HEK293T (cell line): ENCODE data around the gene SLC6A16.
A peak's percentile ranks its signal among the peaks of the same experiment; 100 is the strongest.
"Not testable (repeated sequence)": the region's sequence is repeated elsewhere in the genome, so short reads cannot be mapped to it uniquely, and the experiment has no call there.

ENCODE experiments used
- CTCF ChIA-PET: fragments of 350-600 bp; formaldehyde crosslinking; extraction: SDS; loops from one replicate; lab custom pipeline; 2021; ENCODE audit warnings: antibody characterized with exemption, inconsistent platforms; lab: Yijun Ruan, JAX
- POLR2A ChIA-PET: fragments of 350-600 bp; formaldehyde crosslinking; extraction: SDS; loops from one replicate; lab custom pipeline; 2020; ENCODE audit warnings: antibody characterized with exemption, inconsistent platforms; lab: Yijun Ruan, JAX
- DNase-seq: peaks from one replicate; pipeline ENCODE4 v3.0.0; 2012; ENCODE audit warnings: mixed read lengths; ENCODE audit errors: extremely low spot score
- ARNT ChIP-seq: fragments of 450-650 bp; IDR thresholded peaks from 2 replicates; pipeline ENCODE4 v1.6.1; 2017; ENCODE audit warnings: mild to moderate bottlenecking
- BHLHE40 ChIP-seq: fragments of 450-650 bp; IDR thresholded peaks from 2 replicates; pipeline ENCODE4 v1.6.1; 2016; ENCODE audit warnings: mild to moderate bottlenecking, moderate library complexity, borderline replicate concordance
- CTBP1 ChIP-seq: fragments of 450-650 bp; IDR thresholded peaks from 2 replicates; pipeline ENCODE4 v1.6.1; 2016; ENCODE audit warnings: borderline replicate concordance
- ELF4 ChIP-seq: fragments of 450-650 bp; IDR thresholded peaks from 2 replicates; pipeline ENCODE4 v1.6.1; 2017; ENCODE audit warnings: antibody characterized with exemption
- FOXA1 ChIP-seq: fragments of 450-650 bp; IDR thresholded peaks from 2 replicates; pipeline ENCODE4 v1.6.1; 2016; ENCODE audit warnings: mild to moderate bottlenecking
- FOXK2 ChIP-seq: fragments of 450-650 bp; IDR thresholded peaks from 2 replicates; pipeline ENCODE4 v1.6.1; 2016; ENCODE audit warnings: mild to moderate bottlenecking
- FOXM1 ChIP-seq: fragments of 450-650 bp; IDR thresholded peaks from 2 replicates; pipeline ENCODE4 v1.6.1; 2017; ENCODE audit warnings: mild to moderate bottlenecking, borderline replicate concordance
- HDGF ChIP-seq: fragments of 450-650 bp; IDR thresholded peaks from 2 replicates; pipeline ENCODE4 v1.6.1; 2017; ENCODE audit warnings: antibody characterized with exemption, borderline replicate concordance
- L3MBTL2 ChIP-seq: fragments of 450-650 bp; conservative IDR thresholded peaks from 2 replicates; pipeline ENCODE4 v1.6.1; 2016; ENCODE audit warnings: mild to moderate bottlenecking
- LEF1 ChIP-seq: fragments of 450-650 bp; IDR thresholded peaks from 2 replicates; pipeline ENCODE4 v1.6.1; 2017; ENCODE audit warnings: mild to moderate bottlenecking, borderline replicate concordance
- NFRKB ChIP-seq: fragments of 450-650 bp; IDR thresholded peaks from 2 replicates; pipeline ENCODE4 v1.6.1; 2016; ENCODE audit warnings: mild to moderate bottlenecking, moderate library complexity
- PKNOX1 ChIP-seq: fragments of 450-650 bp; IDR thresholded peaks from 2 replicates; pipeline ENCODE4 v1.6.1; 2016
- SP1 ChIP-seq: fragments of 450-650 bp; IDR thresholded peaks from 2 replicates; pipeline ENCODE4 v1.6.1; 2017
- SUZ12 ChIP-seq: fragments of 450-650 bp; IDR thresholded peaks from 2 replicates; pipeline ENCODE4 v1.6.1; 2016; ENCODE audit warnings: mild to moderate bottlenecking
- TARDBP ChIP-seq: fragments of 450-650 bp; IDR thresholded peaks from 2 replicates; pipeline ENCODE4 v1.6.1; 2016
- ZNF384 ChIP-seq: fragments of 450-650 bp; IDR thresholded peaks from 2 replicates; pipeline ENCODE4 v1.6.1; 2016

SLC6A16 gene

GRCh38 chr19:49331616-49332055, 6.6 kb upstream of the SLC6A16 start:
- ChIA-PET POLR2A (no interaction called here), CTCF (interaction anchor here (0.8 to 0.9 kb wide), 2 partner anchors 30 to 32 kb away, joined by 3 to 4 read pairs; no protein-coding TSS in a partner anchor)
- TF ChIP-seq NFRKB (no peak), TARDBP (no peak), CTBP1 (no peak)
- DNase-seq = peak; percentile 70

- CTCF ChIA-PET = interaction anchor here (0.8 to 0.9 kb wide), 2 partner anchors 30 to 32 kb away, joined by 3 to 4 read pairs; no protein-coding TSS in a partner anchor
- POLR2A ChIA-PET, DNase-seq: not testable (repeated sequence)
These were observed 6.2 kb upstream of the SLC6A16 start for GRCh38 chr19:49331187-49331586.

DNA sequence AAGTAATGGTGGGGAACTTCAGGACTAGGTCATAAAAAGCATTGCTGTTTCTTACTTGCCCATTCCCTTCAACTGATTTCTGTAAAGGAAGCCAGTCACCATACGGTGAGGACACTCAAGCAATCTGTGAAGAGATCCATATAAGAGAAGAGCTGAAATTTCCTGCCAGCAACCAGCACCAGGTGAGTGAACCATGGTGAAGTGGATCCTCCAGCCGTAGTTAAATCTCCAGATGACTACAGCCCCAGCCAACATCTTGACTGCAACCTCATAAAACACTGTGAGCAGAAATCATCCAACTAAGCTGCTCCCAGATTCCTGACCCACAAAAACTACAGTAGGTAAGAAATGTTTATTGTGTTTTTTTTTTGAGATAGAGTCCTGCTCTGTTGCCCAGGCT, 3.8 kb upstream of the SLC6A16 start:
- POLR2A ChIA-PET = no interaction called here
- no peak for TF ChIP-seq L3MBTL2
- TF ChIP-seq FOXK2 = no peak
- TF ChIP-seq CTBP1 = no peak
- TF ChIP-seq FOXA1 = no peak
- TF ChIP-seq BHLHE40 = no peak
- no peak for TF ChIP-seq NFRKB
- no peak for TF ChIP-seq SP1
- no peak for TF ChIP-seq LEF1
- no peak for TF ChIP-seq TARDBP
- TF ChIP-seq PKNOX1 = no peak
- no peak for TF ChIP-seq ZNF384
- TF ChIP-seq ELF4 = no peak
- CTCF ChIA-PET = no interaction called here
- DNase-seq = no peak

DNA sequence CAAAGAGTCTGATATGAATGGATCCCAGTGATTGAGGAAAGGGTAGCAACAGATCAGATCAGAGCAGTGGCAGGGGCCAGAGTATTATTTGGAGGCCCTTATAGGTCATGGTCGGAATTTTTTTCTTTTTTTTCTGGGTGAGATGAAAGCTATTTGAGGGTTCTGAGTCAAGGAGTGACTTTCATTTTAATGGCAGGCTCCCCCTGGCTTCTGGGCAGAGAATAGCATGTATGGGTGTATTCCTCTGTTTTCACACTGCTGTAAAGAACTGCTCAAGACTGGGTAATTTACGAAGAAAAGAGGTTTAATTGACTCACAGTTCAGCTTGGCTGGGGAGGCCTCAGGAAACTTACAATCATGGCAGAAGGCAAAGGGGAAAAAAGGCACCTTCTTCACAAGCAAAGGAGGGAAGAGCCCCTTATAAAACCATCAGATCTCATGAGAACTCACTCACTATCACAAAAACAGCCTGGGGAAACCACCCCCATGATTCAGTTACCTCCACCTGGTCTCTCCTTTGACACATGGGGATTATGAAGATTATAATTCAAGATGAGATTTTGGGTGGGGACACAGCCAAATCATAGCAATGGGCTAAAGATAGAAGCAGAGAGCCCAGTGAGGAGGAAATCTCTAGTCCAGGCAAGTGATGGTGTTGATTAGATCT, 3.0 kb upstream of the SLC6A16 start:
- ChIA-PET POLR2A (interaction anchor here (0.7 kb wide), 1 partner anchor 12 kb away, joined by 3 read pairs; no protein-coding TSS in a partner anchor), CTCF (interaction anchor here (0.6 to 1.2 kb wide), 2 partner anchors 10 to 16 kb away, joined by 3 to 4 read pairs; no protein-coding TSS in a partner anchor)
- DNase-seq = no peak
- TF ChIP-seq ELF4 = no peak
- TF ChIP-seq ZNF384 = peak; percentile 61

DNA sequence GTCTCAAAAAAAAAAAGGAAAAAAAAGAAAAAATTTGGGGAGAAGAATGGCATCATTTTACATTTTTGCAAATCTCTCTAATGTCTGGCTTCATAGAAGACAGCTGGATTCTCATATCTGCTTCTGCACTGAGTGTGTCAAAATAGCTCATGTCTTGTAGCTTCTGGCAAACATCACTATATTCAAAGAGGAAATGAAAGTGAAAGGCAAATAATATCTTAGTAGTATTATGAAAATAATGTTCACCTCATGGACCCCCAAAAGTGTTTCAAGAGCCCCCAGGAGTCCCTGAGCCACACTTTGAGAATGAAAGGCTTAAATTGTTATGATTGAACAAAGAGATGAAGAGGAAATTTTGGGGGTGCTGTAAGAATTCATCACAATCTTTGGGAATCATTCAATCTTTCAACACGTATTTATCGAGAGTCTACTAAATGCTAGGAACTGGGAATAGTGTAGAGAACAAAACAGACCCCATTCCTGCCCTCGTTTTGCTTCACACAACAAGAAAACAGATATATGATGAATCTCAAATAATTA, 1.2 kb upstream of the SLC6A16 start:
- ChIA-PET CTCF (interaction anchor here (0.6 kb wide), 1 partner anchor 55 kb away, joined by 5 read pairs; no protein-coding TSS in a partner anchor), POLR2A (no interaction called here)
- DNase-seq = no peak
- TF ChIP-seq FOXM1 = no peak
- no peak for TF ChIP-seq ELF4
- no peak for TF ChIP-seq ARNT
- TF ChIP-seq FOXK2 = no peak
- TF ChIP-seq HDGF = no peak
- TF ChIP-seq L3MBTL2 = no peak
- TF ChIP-seq ZNF384 = no peak
- TF ChIP-seq CTBP1 = no peak
- no peak for TF ChIP-seq BHLHE40
- TF ChIP-seq TARDBP = no peak
- no peak for TF ChIP-seq SP1

GRCh38 chr19:49325756-49326155, 765 bp upstream of the SLC6A16 start:
- POLR2A ChIA-PET, DNase-seq: not testable (repeated sequence)
- CTCF ChIA-PET = interaction anchor here (0.6 kb wide), 1 partner anchor 55 kb away, joined by 5 read pairs; no protein-coding TSS in a partner anchor

- CTCF ChIA-PET = interaction anchor here (0.8 to 1.5 kb wide), 2 partner anchors 9 to 17 kb away, joined by 3 to 10 read pairs; no protein-coding TSS in a partner anchor
- POLR2A ChIA-PET = no interaction called here
- DNase-seq = no peak
- TF ChIP-seq L3MBTL2 (no peak), ZNF384 (no peak), ELF4 (no peak), SUZ12 (no peak), ARNT (no peak), FOXA1 (no peak), HDGF (no peak), SP1 (no peak), BHLHE40 (no peak), LEF1 (no peak), FOXM1 (no peak)
These were observed 6.7 kb downstream of the SLC6A16 start for GRCh38 chr19:49318296-49318695.

DNA sequence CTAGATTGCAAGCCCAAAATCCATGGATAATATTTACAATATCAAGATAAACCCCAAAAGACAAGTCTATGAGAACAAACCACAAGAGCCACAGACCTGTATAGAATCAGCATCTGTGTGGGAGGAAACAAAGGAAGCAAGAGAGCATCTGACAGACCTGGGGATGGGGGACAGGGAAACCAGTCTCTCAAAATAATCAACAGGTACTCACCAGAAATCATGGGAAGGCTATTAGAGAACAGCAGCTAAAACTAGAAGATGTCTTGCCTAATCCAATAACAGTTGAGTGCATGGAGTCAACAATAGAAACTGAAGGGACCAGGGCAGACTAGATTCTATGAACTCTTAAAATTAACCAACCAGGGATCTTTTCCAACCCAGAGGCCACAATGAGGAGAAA, 8.7 kb downstream of the SLC6A16 start:
- TF ChIP-seq FOXK2 (no peak), SUZ12 (no peak), NFRKB (no peak), ZNF384 (no peak), HDGF (no peak), SP1 (no peak), ARNT (no peak), LEF1 (no peak), CTBP1 (no peak)
- ChIA-PET CTCF (no interaction called here), POLR2A (no interaction called here)
- no peak for DNase-seq
